Choroid plexus epithelial cell (primary cell): Measurements from ENCODE around the gene NLRP8.

Experiments used
- DNase-seq: peaks from one replicate; pipeline ENCODE4 v3.0.0-alpha.2; 2010; ENCODE audit warnings: low read depth
- H3K4me3 ChIP-seq: 2 replicates; pipeline ENCODE4 v1.5.1; 2011; ENCODE audit warnings: low read depth, mild to moderate bottlenecking, control low read depth, low read length, moderate library complexity
- CTCF ChIP-seq: conservative IDR thresholded peaks from 2 replicates; pipeline ENCODE4 v1.5.1; 2011; ENCODE audit warnings: low read depth, mild to moderate bottlenecking, control low read depth, inconsistent platforms, low read length, moderate library complexity

The NLRP8 gene

GRCh38 chr19:55959996-55960675, 12.5 kb downstream of the NLRP8 start:
- DNase-seq = no peak
- no peak for TF ChIP-seq CTCF
- H3K4me3 ChIP-seq = no peak overlapping the region

- no peak overlapping the region for H3K4me3 ChIP-seq
- no peak for TF ChIP-seq CTCF
- no peak for DNase-seq
These were observed 14.6 kb downstream of the NLRP8 start for GRCh38 chr19:55962186-55962585.

- no peak overlapping the region for H3K4me3 ChIP-seq
- DNase-seq = no peak
- no peak for TF ChIP-seq CTCF
These were observed 26.4 kb downstream of the NLRP8 start for GRCh38 chr19:55973982-55974381.

GRCh38 chr19:55980415-55980814, 32.8 kb downstream of the NLRP8 start:
- no peak for TF ChIP-seq CTCF
- no peak overlapping the region for H3K4me3 ChIP-seq
- no peak for DNase-seq

- no peak overlapping the region for H3K4me3 ChIP-seq
- TF ChIP-seq CTCF = no peak
- no peak for DNase-seq
These were observed 37.6 kb downstream of the NLRP8 start for GRCh38 chr19:55985254-55985653.

GRCh38 chr19:55986487-55986886, 38.9 kb downstream of the NLRP8 start, which contains the start of gene NLRP5:
Gene NLRP5, plus strand, starts transcription at chr19:55986775.
- H3K4me3 ChIP-seq = no peak within 1 kb of the TSS
- no peak for TF ChIP-seq CTCF
- DNase-seq = no peak

- no peak for TF ChIP-seq CTCF
These were observed 43.2 kb downstream of the NLRP8 start for GRCh38 chr19:55990831-55991230.

More at GRCh38 chr19:55990831-55991230, 43.2 kb downstream of the NLRP8 start:
- no peak for DNase-seq
- no peak overlapping the region for H3K4me3 ChIP-seq
